Mesendoderm (in vitro differentiated cells): ENCODE measurements around the gene CDAN1.
A peak's percentile ranks its signal among the peaks of the same experiment; 100 is the strongest.

Source experiments
- DNase-seq: peaks from one replicate; pipeline ENCODE4 v3.0.0; 2013
- H2AK5ac ChIP-seq: 2 replicates; pipeline ENCODE4 v1.6.1; 2013; ENCODE audit warnings: low read length, inconsistent platforms
- H2BK120ac ChIP-seq: 2 replicates; pipeline ENCODE4 v1.6.1; 2013; ENCODE audit warnings: low read depth, mild to moderate bottlenecking, low read length, moderate library complexity, mixed read lengths
- H2BK15ac ChIP-seq: replicated peaks from 2 replicates; pipeline ENCODE4 v1.6.1; 2013; ENCODE audit warnings: low read depth, mild to moderate bottlenecking, moderate library complexity
- H2BK5ac ChIP-seq: 2 replicates; pipeline ENCODE4 v1.6.1; 2013; ENCODE audit warnings: low read length, inconsistent platforms
- H3K18ac ChIP-seq: 2 replicates; pipeline ENCODE4 v1.6.1; 2013; ENCODE audit warnings: mild to moderate bottlenecking, low read length, mixed read lengths
- H3K23ac ChIP-seq: one replicate; pipeline ENCODE4 v1.6.1; 2013; ENCODE audit warnings: low read length
- H3K27ac ChIP-seq: 2 replicates; pipeline ENCODE4 v1.5.1; 2013; ENCODE audit warnings: low read depth, mild to moderate bottlenecking, inconsistent platforms, low read length, moderate library complexity
- H3K27me3 ChIP-seq: 2 replicates; pipeline ENCODE4 v1.6.1; 2013; ENCODE audit warnings: low read length, control low read depth, mild to moderate bottlenecking, inconsistent platforms; ENCODE audit not compliant: insufficient read depth, poor library complexity
- H3K36me3 ChIP-seq: 2 replicates; pipeline ENCODE4 v1.6.1; 2013; ENCODE audit warnings: low read length, inconsistent platforms; ENCODE audit not compliant: control insufficient read depth, insufficient read depth
- H3K4ac ChIP-seq: one replicate; pipeline ENCODE4 v1.6.1; 2013; ENCODE audit warnings: low read depth, mild to moderate bottlenecking, low read length, moderate library complexity
- H3K4me1 ChIP-seq: 2 replicates; pipeline ENCODE4 v1.6.1; 2013; ENCODE audit warnings: low read depth, low read length, inconsistent platforms; ENCODE audit not compliant: control insufficient read depth
- H3K4me2 ChIP-seq: 2 replicates; pipeline ENCODE4 v1.6.1; 2013; ENCODE audit warnings: low read length
- H3K4me3 ChIP-seq: 2 replicates; pipeline ENCODE4 v1.5.1; 2013; ENCODE audit warnings: mild to moderate bottlenecking, low read length
- H3K56ac ChIP-seq: one replicate; pipeline ENCODE4 v1.6.1; 2013; ENCODE audit warnings: low read length
- H3K79me1 ChIP-seq: 2 replicates; pipeline ENCODE4 v1.6.1; 2013; ENCODE audit warnings: low read length, inconsistent platforms
- H3K79me2 ChIP-seq: 2 replicates; pipeline ENCODE4 v1.6.1; 2013; ENCODE audit warnings: mild to moderate bottlenecking, low read length; ENCODE audit not compliant: control insufficient read depth, insufficient read depth
- H3K9ac ChIP-seq: 2 replicates; pipeline ENCODE4 v1.6.1; 2013; ENCODE audit warnings: low read length, inconsistent platforms
- H4K5ac ChIP-seq: one replicate; pipeline ENCODE4 v1.6.1; 2013; ENCODE audit warnings: low read length
- H4K8ac ChIP-seq: one replicate; pipeline ENCODE4 v1.6.1; 2013; ENCODE audit warnings: low read depth, mild to moderate bottlenecking, control low read depth, low read length, moderate library complexity
- WGBS: extraction: QIAGEN DNeasy Blood & Tissue Kit; methylation state at CpG from one replicate; pipeline ENCODE4 v1.1.7; 2013; ENCODE audit warnings: low lambda C conversion rate, missing lambda C conversion rate; ENCODE audit not compliant: insufficient coverage; ENCODE audit errors: extremely low coverage; 5-methylcytosine and 5-hydroxymethylcytosine counted together

Gene CDAN1

GRCh38 chr15:42711746-42712145 is 25.2 kb downstream of the CDAN1 start:
- Histone ChIP-seq H2BK5ac (no peak overlapping the region), H2AK5ac (no peak overlapping the region), H2BK15ac (no peak overlapping the region), H3K36me3 (no peaks in the 10 kb centered on the region), H3K9ac (no peak overlapping the region), H3K79me1 (no peaks in the 10 kb centered on the region), H3K27me3 (no peaks in the 10 kb centered on the region), H3K23ac (no peak overlapping the region), H4K5ac (no peak overlapping the region), H3K79me2 (no peaks in the 10 kb centered on the region), H3K4me2 (no peak overlapping the region), H3K4me1 (no peaks in the 10 kb centered on the region), H3K4ac (no peak overlapping the region), H3K18ac (no peak overlapping the region), H3K4me3 (no peak overlapping the region), H2BK120ac (no peak overlapping the region), H3K27ac (no peak overlapping the region), H4K8ac (no peak overlapping the region), H3K56ac (no peak overlapping the region)
- no peak for DNase-seq
- WGBS: no CpG with 5 or more reads among the region's 3 CpGs

GRCh38 chr15:42710662-42711061 is 26.3 kb downstream of the CDAN1 start:
- H3K9ac ChIP-seq: no peak overlapping the region
- no peak overlapping the region for H2BK5ac ChIP-seq
- no peaks in the 10 kb centered on the region for H3K4me1 ChIP-seq
- no peak overlapping the region for H2AK5ac ChIP-seq
- no peak overlapping the region for H2BK120ac ChIP-seq
- DNase-seq: no peak
- WGBS: no CpG with 5 or more reads among the region's 2 CpGs
- no peaks in the 10 kb centered on the region for H3K79me1 ChIP-seq
- no peaks in the 10 kb centered on the region for H3K36me3 ChIP-seq
- no peak overlapping the region for H3K4me3 ChIP-seq
- no peak overlapping the region for H4K8ac ChIP-seq
- H3K4me2 ChIP-seq: no peak overlapping the region
- H3K23ac ChIP-seq: no peak overlapping the region
- H4K5ac ChIP-seq: no peak overlapping the region
- H3K56ac ChIP-seq: no peak overlapping the region
- no peaks in the 10 kb centered on the region for H3K27me3 ChIP-seq
- no peaks in the 10 kb centered on the region for H3K79me2 ChIP-seq
- H3K27ac ChIP-seq: no peak overlapping the region
- H3K4ac ChIP-seq: no peak overlapping the region
- H2BK15ac ChIP-seq: no peak overlapping the region
- no peak overlapping the region for H3K18ac ChIP-seq

- Histone ChIP-seq H2BK15ac (no peak overlapping the region), H3K27me3 (no peaks in the 10 kb centered on the region), H3K4me2 (no peak overlapping the region), H4K5ac (no peak overlapping the region), H3K23ac (no peak overlapping the region), H3K27ac (no peak overlapping the region), H4K8ac (no peak overlapping the region), H3K4ac (no peak overlapping the region), H2AK5ac (no peak overlapping the region), H3K4me1 (no peaks in the 10 kb centered on the region), H3K18ac (no peak overlapping the region), H3K36me3 (no peaks in the 10 kb centered on the region), H3K9ac (no peak overlapping the region), H2BK120ac (no peak overlapping the region), H3K56ac (no peak overlapping the region), H3K4me3 (no peak overlapping the region), H3K79me1 (no peaks in the 10 kb centered on the region), H3K79me2 (no peaks in the 10 kb centered on the region), H2BK5ac (no peak overlapping the region)
- DNase-seq: no peak
- no CpG with 5 or more reads among the region's 3 CpGs for WGBS
These were observed 28.9 kb downstream of the CDAN1 start for GRCh38 chr15:42707873-42708544.

- H2BK120ac ChIP-seq: no peak overlapping the region
- no peak overlapping the region for H3K23ac ChIP-seq
- no peak overlapping the region for H4K8ac ChIP-seq
- H3K18ac ChIP-seq: no peak overlapping the region
- DNase-seq: no peak
- H2BK15ac ChIP-seq: no peak overlapping the region
- no peak overlapping the region for H3K4me3 ChIP-seq
- no peak overlapping the region for H2AK5ac ChIP-seq
- H3K9ac ChIP-seq: no peak overlapping the region
- H3K36me3 ChIP-seq: no peaks in the 10 kb centered on the region
- H2BK5ac ChIP-seq: no peak overlapping the region
- no peak overlapping the region for H3K4me2 ChIP-seq
- H3K27me3 ChIP-seq: no peaks in the 10 kb centered on the region
- H3K79me2 ChIP-seq: no peaks in the 10 kb centered on the region
- H3K79me1 ChIP-seq: no peaks in the 10 kb centered on the region
- no peak overlapping the region for H4K5ac ChIP-seq
- H3K4me1 ChIP-seq: no peaks in the 10 kb centered on the region
- WGBS: no CpG with 5 or more reads among the region's 2 CpGs
- H3K4ac ChIP-seq: no peak overlapping the region
- no peak overlapping the region for H3K27ac ChIP-seq
- H3K56ac ChIP-seq: no peak overlapping the region
These were observed 29.9 kb downstream of the CDAN1 start for GRCh38 chr15:42707068-42707467.

- H2BK120ac ChIP-seq: no peak overlapping the region
- no peak overlapping the region for H3K4me2 ChIP-seq
- H3K23ac ChIP-seq: no peak overlapping the region
- no peak overlapping the region for H4K5ac ChIP-seq
- H2AK5ac ChIP-seq: no peak overlapping the region
- H3K9ac ChIP-seq: no peak overlapping the region
- no peak overlapping the region for H4K8ac ChIP-seq
- no peaks in the 10 kb centered on the region for H3K79me2 ChIP-seq
- H3K79me1 ChIP-seq: no peaks in the 10 kb centered on the region
- H3K27me3 ChIP-seq: no peaks in the 10 kb centered on the region
- no peak overlapping the region for H3K4me3 ChIP-seq
- WGBS: no CpG with 5 or more reads among the region's 5 CpGs
- no peaks in the 10 kb centered on the region for H3K36me3 ChIP-seq
- no peak overlapping the region for H3K4ac ChIP-seq
- no peak overlapping the region for H2BK15ac ChIP-seq
- H3K4me1 ChIP-seq: no peaks in the 10 kb centered on the region
- H3K56ac ChIP-seq: no peak overlapping the region
- H2BK5ac ChIP-seq: no peak overlapping the region
- no peak for DNase-seq
- H3K18ac ChIP-seq: no peak overlapping the region
- no peak overlapping the region for H3K27ac ChIP-seq
These were observed 31.6 kb downstream of the CDAN1 start for GRCh38 chr15:42705336-42705735.

GRCh38 chr15:42704492-42704926 is 32.4 kb downstream of the CDAN1 start:
- Histone ChIP-seq H2BK120ac (no peak overlapping the region), H3K4me1 (no peaks in the 10 kb centered on the region), H2BK15ac (no peak overlapping the region), H3K79me1 (no peaks in the 10 kb centered on the region), H3K56ac (no peak overlapping the region), H3K36me3 (no peaks in the 10 kb centered on the region), H2AK5ac (no peak overlapping the region), H4K8ac (no peak overlapping the region), H3K27me3 (no peaks in the 10 kb centered on the region), H2BK5ac (no peak overlapping the region), H3K9ac (no peak overlapping the region), H3K27ac (no peak overlapping the region), H3K4me3 (no peak overlapping the region), H3K4ac (no peak overlapping the region), H4K5ac (no peak overlapping the region), H3K18ac (no peak overlapping the region), H3K4me2 (no peak overlapping the region), H3K79me2 (no peaks in the 10 kb centered on the region), H3K23ac (no peak overlapping the region)
- no CpG with 5 or more reads among the region's 4 CpGs for WGBS
- DNase-seq: peak; percentile 80
